ENCODE measurements around the gene METTL9. TPM values are rescaled to one million over a fixed set of nuclear protein-coding genes. Genes with fewer than 3 reads are reported as not detected.

METTL9 gene
- total RNA-seq, 1 donor = 166 TPM

DNA sequence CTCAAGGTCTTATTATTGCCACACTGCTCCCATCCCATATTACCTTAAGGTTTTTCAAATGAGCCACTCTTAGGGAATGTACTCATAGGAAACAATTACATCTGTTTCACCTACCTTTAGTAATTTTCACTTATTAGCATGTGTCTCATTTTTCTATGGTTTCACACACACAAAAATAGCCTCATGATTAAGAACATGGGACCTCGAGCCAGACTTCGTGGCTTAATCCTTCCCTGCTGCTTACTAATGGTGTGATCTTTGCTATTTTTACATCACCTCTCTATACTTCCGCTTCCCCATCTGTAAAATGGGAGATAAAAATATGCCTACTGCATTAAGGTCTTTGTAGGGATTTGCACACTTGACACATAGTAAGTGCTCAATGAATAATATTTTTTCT, 102.9 kb downstream of the METTL9 start:
- no peak overlapping the region for H3K4me3 ChIP-seq (ENCODE audit: low read depth, low read length)
- no peak for DNase-seq (ENCODE audit: low read depth)
- no peak for TF ChIP-seq CTCF (IDR thresholded peaks at IDR 0.05; ENCODE audit: insufficient read depth, low read depth, low read length)

GRCh38 chr16:21703156-21703555, 103.8 kb downstream of the METTL9 start:
- no peak for TF ChIP-seq CTCF (IDR thresholded peaks at IDR 0.05; ENCODE audit: insufficient read depth, low read depth, low read length)
- H3K4me3 ChIP-seq (ENCODE audit: low read depth, low read length) = no peak overlapping the region
- no peak for DNase-seq (ENCODE audit: low read depth)

- TF ChIP-seq CTCF (IDR thresholded peaks at IDR 0.05; ENCODE audit: insufficient read depth, low read depth, low read length) = no peak
- DNase-seq (ENCODE audit: low read depth) = no peak
- no peak overlapping the region for H3K4me3 ChIP-seq (ENCODE audit: low read depth, low read length)
Observed at GRCh38 chr16:21703589-21704174, 104.3 kb downstream of the METTL9 start.

DNA sequence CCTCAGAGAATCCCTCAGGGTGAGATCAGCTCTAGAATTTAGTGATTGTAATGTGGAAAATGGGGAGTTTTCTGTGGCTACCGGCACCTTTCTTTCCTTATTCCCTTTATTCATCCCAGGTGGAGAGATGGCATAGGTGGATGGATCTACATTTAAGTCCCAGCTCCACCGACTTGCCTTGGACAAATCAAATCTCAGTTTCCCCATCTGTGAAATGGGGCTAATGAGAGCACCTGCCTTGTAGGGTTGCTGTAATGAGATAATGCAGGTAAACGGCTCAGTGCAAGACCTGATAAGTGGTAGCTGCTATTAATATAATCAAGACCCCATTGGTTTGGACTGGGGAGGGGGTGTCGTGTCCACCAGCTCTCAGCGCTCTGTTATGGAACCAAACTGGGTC, 104.9 kb downstream of the METTL9 start:
- TF ChIP-seq CTCF (IDR thresholded peaks at IDR 0.05; ENCODE audit: insufficient read depth, low read depth, low read length) = no peak
- no peak for DNase-seq (ENCODE audit: low read depth)
- H3K4me3 ChIP-seq (ENCODE audit: low read depth, low read length) = no peak overlapping the region

- TF ChIP-seq CTCF (IDR thresholded peaks at IDR 0.05; ENCODE audit: insufficient read depth, low read depth, low read length) = no peak
- no peak overlapping the region for H3K4me3 ChIP-seq (ENCODE audit: low read depth, low read length)
- DNase-seq (ENCODE audit: low read depth) = no peak
Observed at GRCh38 chr16:21704733-21705132, 105.4 kb downstream of the METTL9 start.

Small RNAs within 50 kb of the gene (small RNA-seq; reads per million reads assigned to genes)
- gene RF00478 (not detected), gene RNU6-1005P (0.75 reads per million), gene RNU6-196P (not detected)

Other genes with a start within 250 kb of the METTL9 start
- gene IGSF6, start 53.0 kb downstream of the METTL9 start, total RNA-seq = under 0.01 TPM in 1 of 2 replicates, not detected in the other
- gene OTOA, start 64.4 kb downstream of the METTL9 start, total RNA-seq = under 0.01 TPM in 2 replicates